OCI-LY7 (cell line): Measurements from ENCODE around the gene DCLRE1B. TPM values are rescaled to one million over a fixed set of nuclear protein-coding genes. Genes with fewer than 3 reads are reported as not detected.

Experiments used
- BruUV-seq: library from RNA; stranded (reverse); fragments of 400-500 nt; replicated peaks from 2 replicates; lab custom pipeline; 2021; lab: Mats Ljungman, UMichigan
- CTCF ChIA-PET: fragments of 300-600 bp; sonication (Branson Sonifier 250); formaldehyde crosslinking; loops from one replicate; lab custom pipeline; 2022; ENCODE audit warnings: antibody characterized with exemption; ENCODE audit not compliant: unreplicated experiment; lab: Charles Lee
- POLR2A ChIA-PET: fragments of 300-600 bp; sonication (Branson Sonifier 250); formaldehyde crosslinking; loops from one replicate; lab custom pipeline; 2022; ENCODE audit warnings: antibody characterized with exemption; lab: Charles Lee
- DNase-seq: peaks from one replicate; pipeline ENCODE4 v3.0.0-alpha.2; 2015; ENCODE audit warnings: low spot score
- H2AFZ ChIP-seq: fragments of 200-600 bp; sonication (generic), shearing (Covaris generic); 2 replicates; pipeline ENCODE4 v1.6.1; 2014; ENCODE audit warnings: mild to moderate bottlenecking, antibody characterized with exemption, low read length, moderate library complexity
- H3K27ac ChIP-seq: fragments of 200-600 bp; sonication (generic); 2 replicates; pipeline ENCODE4 v1.5.1; 2014; ENCODE audit warnings: mixed run types, low read depth, mild to moderate bottlenecking, moderate library complexity, low read length, inconsistent platforms; ENCODE audit not compliant: poor library complexity, severe bottlenecking
- H3K36me3 ChIP-seq: fragments of 200-600 bp; sonication (generic); 2 replicates; pipeline ENCODE4 v1.6.1; 2014; ENCODE audit warnings: mild to moderate bottlenecking, antibody characterized with exemption, low read length, moderate library complexity, mixed read lengths; ENCODE audit not compliant: insufficient read depth
- H3K4me1 ChIP-seq: fragments of 200-600 bp; sonication (generic); 2 replicates; pipeline ENCODE4 v1.5.1; 2014; ENCODE audit warnings: mild to moderate bottlenecking, low read length; ENCODE audit not compliant: insufficient read depth, poor library complexity, severe bottlenecking
- H3K4me2 ChIP-seq: fragments of 200-600 bp; sonication (generic); 2 replicates; pipeline ENCODE4 v1.6.1; 2014; ENCODE audit warnings: mild to moderate bottlenecking, low read length
- H3K4me3 ChIP-seq: fragments of 200-600 bp; sonication (generic); 2 replicates; pipeline ENCODE4 v1.5.1; 2014; ENCODE audit warnings: mild to moderate bottlenecking, low read depth, low read length; ENCODE audit not compliant: poor library complexity, severe bottlenecking
- H3K79me2 ChIP-seq: fragments of 200-600 bp; sonication (generic); 2 replicates; pipeline ENCODE4 v1.6.1; 2016; ENCODE audit warnings: low read depth, mild to moderate bottlenecking, low read length, moderate library complexity, mixed read lengths; ENCODE audit not compliant: insufficient read depth
- H3K9me2 ChIP-seq: fragments of 200-600 bp; sonication (generic); 2 replicates; pipeline ENCODE4 v1.6.1; 2016; ENCODE audit warnings: mild to moderate bottlenecking, low read length, mixed read lengths; ENCODE audit not compliant: insufficient read depth
- H3K9me3 ChIP-seq: fragments of 200-600 bp; sonication (generic); 2 replicates; pipeline ENCODE4 v1.6.1; 2014; ENCODE audit warnings: mild to moderate bottlenecking, mixed run types, low read length, mixed read lengths
- H4K20me1 ChIP-seq: fragments of 200-600 bp; sonication (generic); 2 replicates; pipeline ENCODE4 v1.6.1; 2014; ENCODE audit warnings: mild to moderate bottlenecking, antibody characterized with exemption, low read length, moderate library complexity, mixed read lengths; ENCODE audit not compliant: insufficient read depth
- EZH2phosphoT487 ChIP-seq: fragments of 200-600 bp; sonication (generic); IDR thresholded peaks from 2 replicates; pipeline ENCODE4 v1.6.1; 2018; ENCODE audit warnings: low read depth, borderline replicate concordance, mild to moderate bottlenecking, mixed run types, antibody characterized with exemption, low read length, moderate library complexity, mixed read lengths
- intact Hi-C: fragments of 100-400 bp; cut with micrococcal nuclease; formaldehyde crosslinking; loops from one replicate; pipeline ENCODE4 v1.10.0; 2022; ENCODE audit not compliant: unreplicated experiment
- total RNA-seq, 2 experiments: library from RNA; depleted of rRNA in 1 of 2; stranded (reverse); fragments of >200 nt in 1 of 2; shearing (Covaris generic) in 1 of 2; gene quantifications; 2 replicates each; pipeline ENCODE4 v1.2.3, GENCODE V29; 2014 to 2022
- TF ChIP-seq, protein P1 (sequence below): fragments of 200-600 bp; sonication (generic); conservative IDR thresholded peaks from 2 replicates; pipeline ENCODE4 v1.5.1; 2014; ENCODE audit warnings: mild to moderate bottlenecking, antibody characterized with exemption, low read length, moderate library complexity, mixed read lengths

Gene DCLRE1B
- total RNA-seq, 2 experiments from 2014 or later, result 17.3 to 20.8 TPM

- H2AFZ ChIP-seq, result no peak overlapping the region
- peaks cover 57% of the 10 kb centered on the region for H3K79me2 ChIP-seq
- BruUV-seq, result no TSS peak
- DNase-seq, result peak; percentile 68
- H3K4me3 ChIP-seq, result peak overlapping the region; percentile 77
- intact Hi-C loops, result loop anchor here (1.0 to 5.0 kb wide), 4 partner anchors 33 to 60 kb away; partner anchors contain the start of genes DCLRE1B and RSBN1
- H3K9me2 ChIP-seq, result no peaks in the 10 kb centered on the region
- H4K20me1 ChIP-seq, result no peaks in the 10 kb centered on the region
- peaks cover 62% of the 10 kb centered on the region for H3K4me1 ChIP-seq
- peak overlapping the region; percentile 93 for H3K27ac ChIP-seq
- peaks cover 29% of the 10 kb centered on the region for H3K36me3 ChIP-seq
- TF ChIP-seq EZH2phosphoT487, result no peak
- TF ChIP-seq, protein P1, sequence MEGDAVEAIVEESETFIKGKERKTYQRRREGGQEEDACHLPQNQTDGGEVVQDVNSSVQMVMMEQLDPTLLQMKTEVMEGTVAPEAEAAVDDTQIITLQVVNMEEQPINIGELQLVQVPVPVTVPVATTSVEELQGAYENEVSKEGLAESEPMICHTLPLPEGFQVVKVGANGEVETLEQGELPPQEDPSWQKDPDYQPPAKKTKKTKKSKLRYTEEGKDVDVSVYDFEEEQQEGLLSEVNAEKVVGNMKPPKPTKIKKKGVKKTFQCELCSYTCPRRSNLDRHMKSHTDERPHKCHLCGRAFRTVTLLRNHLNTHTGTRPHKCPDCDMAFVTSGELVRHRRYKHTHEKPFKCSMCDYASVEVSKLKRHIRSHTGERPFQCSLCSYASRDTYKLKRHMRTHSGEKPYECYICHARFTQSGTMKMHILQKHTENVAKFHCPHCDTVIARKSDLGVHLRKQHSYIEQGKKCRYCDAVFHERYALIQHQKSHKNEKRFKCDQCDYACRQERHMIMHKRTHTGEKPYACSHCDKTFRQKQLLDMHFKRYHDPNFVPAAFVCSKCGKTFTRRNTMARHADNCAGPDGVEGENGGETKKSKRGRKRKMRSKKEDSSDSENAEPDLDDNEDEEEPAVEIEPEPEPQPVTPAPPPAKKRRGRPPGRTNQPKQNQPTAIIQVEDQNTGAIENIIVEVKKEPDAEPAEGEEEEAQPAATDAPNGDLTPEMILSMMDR, result no peak
- ChIA-PET POLR2A (interaction anchor here (0.9 to 3.5 kb wide), 11 partner anchors 11 to 1156 kb away, joined by 3 to 57 read pairs (median 4); partner anchors contain the start of genes AP4B1, BCL2L15, PPM1J and RSBN1), CTCF (interaction anchor here (0.7 to 2.5 kb wide), 3 partner anchors 11 to 76 kb away, joined by 3 to 10 read pairs (median 3); no protein-coding TSS in a partner anchor)
- H3K4me2 ChIP-seq, result peak overlapping the region; percentile 78
- H3K9me3 ChIP-seq, result no peaks in the 10 kb centered on the region
These were observed 34.3 kb upstream of the DCLRE1B start for GRCh38 chr1:113870778-113871177.

DNA sequence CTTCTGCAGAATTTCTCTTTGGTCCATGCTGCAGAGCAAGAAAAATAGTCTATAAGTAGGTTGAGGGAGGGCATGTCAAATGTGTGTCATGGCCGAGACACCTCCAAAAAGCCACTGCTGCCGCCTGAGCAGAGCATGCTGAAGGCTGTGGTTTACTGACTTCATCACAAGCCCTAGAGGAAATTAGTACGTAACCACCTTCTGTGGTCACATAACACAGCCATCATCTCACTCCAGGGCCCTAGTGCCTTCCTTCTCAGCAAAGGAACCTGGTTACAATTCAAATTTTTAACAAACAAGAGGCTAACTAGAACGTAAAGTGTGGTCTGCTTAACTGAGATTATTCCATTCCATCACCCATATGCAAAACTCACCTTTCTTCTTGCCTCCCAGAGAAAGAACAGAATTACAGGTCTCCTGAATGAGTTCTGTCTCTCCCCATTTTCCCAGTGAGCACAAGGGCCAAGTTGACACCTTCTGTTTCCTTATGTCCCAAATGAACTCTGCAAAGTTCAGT is 33.5 kb upstream of the DCLRE1B start, which contains the start of gene PTPN22:
TSS of gene PTPN22 (minus strand) at position 116 of the 517 bp plus-strand sequence.
- peak; percentile 91 for DNase-seq
- no peaks in the 10 kb centered on the region for H3K9me3 ChIP-seq
- CTCF ChIA-PET, result no interaction called here
- H2AFZ ChIP-seq, result peak within 1 kb of the TSS; percentile 84
- no peaks in the 10 kb centered on the region for H4K20me1 ChIP-seq
- H3K4me1 ChIP-seq, result peaks cover 62% of the 10 kb centered on the region
- H3K9me2 ChIP-seq, result no peaks in the 10 kb centered on the region
- POLR2A ChIA-PET, result interaction anchor here (0.8 to 1.1 kb wide), 2 partner anchors 10 to 12 kb away, joined by 3 to 6 read pairs; no protein-coding TSS in a partner anchor
- peak within 1 kb of the TSS; percentile 77 for H3K4me3 ChIP-seq
- H3K4me2 ChIP-seq, result peak within 1 kb of the TSS; percentile 78
- H3K27ac ChIP-seq, result peak within 1 kb of the TSS; percentile 93
- H3K79me2 ChIP-seq, result peaks cover 49% of the 10 kb centered on the region
- H3K36me3 ChIP-seq, result peaks cover 20% of the 10 kb centered on the region
- no peak for TF ChIP-seq EZH2phosphoT487
- TF ChIP-seq, protein P1, result no peak
- no TSS peak for BruUV-seq
- intact Hi-C loops, result loop anchor here (1.0 to 5.0 kb wide), 4 partner anchors 34 to 59 kb away; partner anchors contain the start of genes DCLRE1B and RSBN1
